Measurements from ENCODE around the gene ARFGEF2.
A peak's percentile ranks its signal among the peaks of the same experiment; 100 is the strongest.

DNA sequence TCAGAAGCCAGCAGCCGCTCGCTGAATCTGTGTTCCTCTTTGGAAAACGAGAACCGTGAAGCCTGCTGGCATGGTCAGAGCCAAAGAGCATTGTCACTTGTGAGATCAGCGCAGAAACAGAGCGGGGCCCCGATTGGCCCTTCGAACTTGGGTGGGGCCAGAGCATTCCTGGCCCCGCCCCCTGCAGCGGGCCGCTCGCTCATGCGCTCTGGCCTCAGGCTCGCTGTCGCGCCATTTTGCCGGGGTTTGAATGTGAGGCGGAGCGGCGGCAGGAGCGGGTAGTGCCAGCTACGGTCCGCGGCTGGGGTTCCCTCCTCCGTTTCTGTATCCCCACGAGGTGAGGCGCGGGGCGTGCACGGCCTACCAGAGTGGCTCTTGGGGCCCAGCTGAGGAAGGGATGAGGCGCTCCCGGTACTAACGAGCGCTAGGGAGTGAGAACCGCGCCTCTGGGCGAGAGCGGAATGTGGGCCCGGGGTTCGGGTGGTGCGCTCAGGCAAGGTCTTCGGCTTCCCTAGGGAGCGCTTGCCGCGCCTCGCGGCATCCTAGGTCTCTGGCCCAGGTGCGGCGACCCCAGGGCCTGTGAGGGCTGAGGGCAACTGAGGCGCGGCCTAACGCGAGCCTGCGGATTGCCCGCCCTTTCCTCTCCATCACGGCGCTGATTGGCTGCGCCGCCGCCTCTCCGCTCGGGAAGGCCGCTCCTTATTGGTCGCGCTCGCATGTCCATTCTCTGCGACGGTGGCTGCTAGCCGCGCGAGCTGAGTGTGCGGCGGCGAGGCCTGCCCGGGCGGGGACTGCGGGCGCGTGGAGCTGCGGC, 124.8 kb downstream of the ARFGEF2 start, which contains the start of gene CSE1L:
- TF ChIP-seq, protein P1, sequence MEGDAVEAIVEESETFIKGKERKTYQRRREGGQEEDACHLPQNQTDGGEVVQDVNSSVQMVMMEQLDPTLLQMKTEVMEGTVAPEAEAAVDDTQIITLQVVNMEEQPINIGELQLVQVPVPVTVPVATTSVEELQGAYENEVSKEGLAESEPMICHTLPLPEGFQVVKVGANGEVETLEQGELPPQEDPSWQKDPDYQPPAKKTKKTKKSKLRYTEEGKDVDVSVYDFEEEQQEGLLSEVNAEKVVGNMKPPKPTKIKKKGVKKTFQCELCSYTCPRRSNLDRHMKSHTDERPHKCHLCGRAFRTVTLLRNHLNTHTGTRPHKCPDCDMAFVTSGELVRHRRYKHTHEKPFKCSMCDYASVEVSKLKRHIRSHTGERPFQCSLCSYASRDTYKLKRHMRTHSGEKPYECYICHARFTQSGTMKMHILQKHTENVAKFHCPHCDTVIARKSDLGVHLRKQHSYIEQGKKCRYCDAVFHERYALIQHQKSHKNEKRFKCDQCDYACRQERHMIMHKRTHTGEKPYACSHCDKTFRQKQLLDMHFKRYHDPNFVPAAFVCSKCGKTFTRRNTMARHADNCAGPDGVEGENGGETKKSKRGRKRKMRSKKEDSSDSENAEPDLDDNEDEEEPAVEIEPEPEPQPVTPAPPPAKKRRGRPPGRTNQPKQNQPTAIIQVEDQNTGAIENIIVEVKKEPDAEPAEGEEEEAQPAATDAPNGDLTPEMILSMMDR (IDR thresholded peaks at IDR 0.05): no peak
- 0 out of 2 replicates have a peak, but pooled peaks have one; percentile 21 for TF ChIP-seq ZFX (IDR thresholded peaks at IDR 0.05; ENCODE audit: borderline replicate concordance)
